Astrocyte (in vitro differentiated cells and primary cell): ENCODE results near the gene ZFP36L1. TPM values are rescaled to one million over a fixed set of nuclear protein-coding genes. Genes with fewer than 3 reads are reported as not detected.

Experiments used
- DNase-seq: peaks from one replicate; pipeline ENCODE4 v3.0.0-alpha.2; 2010; ENCODE audit warnings: low read depth
- FAIRE-seq: peaks from 2 replicates; lab custom pipeline; 2011; peaks lifted over from hg19 to GRCh38; lab: Jason Lieb, UNC
- H2AFZ ChIP-seq: 2 replicates; pipeline ENCODE4 v1.6.0; 2012; ENCODE audit warnings: low read depth, low read length, inconsistent platforms
- H3K27ac ChIP-seq: 2 replicates; pipeline ENCODE4 v1.5.1; 2011; ENCODE audit warnings: low read depth, low read length, inconsistent platforms
- H3K27me3 ChIP-seq: 2 replicates; pipeline ENCODE4 v1.6.0; 2011; ENCODE audit warnings: low read length, inconsistent platforms; ENCODE audit not compliant: insufficient read depth
- H3K36me3 ChIP-seq: 2 replicates; pipeline ENCODE4 v1.5.1; 2011; ENCODE audit warnings: low read length, inconsistent platforms; ENCODE audit not compliant: insufficient read depth
- H3K4me1 ChIP-seq: 2 replicates; pipeline ENCODE4 v1.5.1; 2011; ENCODE audit warnings: low read length, inconsistent platforms; ENCODE audit not compliant: insufficient read depth
- H3K4me2 ChIP-seq: 2 replicates; pipeline ENCODE4 v1.6.0; 2012; ENCODE audit warnings: low read length, inconsistent platforms
- H3K4me3 ChIP-seq: 2 replicates; pipeline ENCODE4 v1.5.1; 2011; ENCODE audit warnings: low read depth, mild to moderate bottlenecking, low read length, inconsistent platforms; ENCODE audit not compliant: insufficient read depth
- H3K79me2 ChIP-seq: 2 replicates; pipeline ENCODE4 v1.6.0; 2012; ENCODE audit warnings: mild to moderate bottlenecking, low read length, inconsistent platforms; ENCODE audit not compliant: insufficient read depth
- H3K9ac ChIP-seq: 2 replicates; pipeline ENCODE4 v1.6.0; 2012; ENCODE audit warnings: mild to moderate bottlenecking, low read length, inconsistent platforms
- H3K9me3 ChIP-seq: 2 replicates; pipeline ENCODE4 v1.5.1; 2012; ENCODE audit warnings: low read depth, mild to moderate bottlenecking, low read length, inconsistent platforms; ENCODE audit not compliant: insufficient read depth
- H4K20me1 ChIP-seq: 2 replicates; pipeline ENCODE4 v1.6.0; 2012; ENCODE audit warnings: low read length, inconsistent platforms; ENCODE audit not compliant: insufficient read depth
- H3K27ac Mint-ChIP-seq: one replicate; pipeline ENCODE4 v1.8.0; 2021; ENCODE audit warnings: mild to moderate bottlenecking, mixed read lengths; ENCODE audit not compliant: unreplicated experiment
- H3K27me3 Mint-ChIP-seq: one replicate; pipeline ENCODE4 v1.8.0; 2021; ENCODE audit warnings: low read depth, mixed read lengths; ENCODE audit not compliant: unreplicated experiment
- H3K36me3 Mint-ChIP-seq: one replicate; pipeline ENCODE4 v1.8.0; 2021; ENCODE audit warnings: low read depth, mixed read lengths; ENCODE audit not compliant: unreplicated experiment
- H3K4me1 Mint-ChIP-seq: one replicate; pipeline ENCODE4 v1.8.0; 2021; ENCODE audit warnings: low read depth, mixed read lengths; ENCODE audit not compliant: unreplicated experiment
- H3K4me3 Mint-ChIP-seq: one replicate; pipeline ENCODE4 v1.8.0; 2021; ENCODE audit warnings: mild to moderate bottlenecking, moderate library complexity, mixed read lengths; ENCODE audit not compliant: unreplicated experiment
- H3K9me3 Mint-ChIP-seq: one replicate; pipeline ENCODE4 v1.8.0; 2021; ENCODE audit warnings: mild to moderate bottlenecking, mixed read lengths; ENCODE audit not compliant: unreplicated experiment
- CTCF ChIP-seq: IDR thresholded peaks from 2 replicates; pipeline ENCODE4 v1.5.1; 2011; ENCODE audit warnings: low read depth, mild to moderate bottlenecking, inconsistent platforms, low read length, moderate library complexity; ENCODE audit not compliant: insufficient read depth
- EZH2 ChIP-seq: IDR thresholded peaks from 2 replicates; pipeline ENCODE4 v1.6.1; 2012; ENCODE audit warnings: mild to moderate bottlenecking, low read length, inconsistent platforms; ENCODE audit not compliant: insufficient read depth
- total RNA-seq: library from RNA; stranded (reverse); gene quantifications from 2 replicates; pipeline ENCODE4 v1.2.1, GENCODE V29; 2021

ZFP36L1 gene
- total RNA-seq, 1 donor from 2014 or later: 219 TPM

GRCh38 chr14:68782091-68782981, 10.5 kb downstream of the ZFP36L1 start:
- Histone ChIP-seq H3K4me1 (peaks cover 60% of the 10 kb centered on the region), H3K9ac (no peak overlapping the region), H3K27me3 (no peaks in the 10 kb centered on the region), H3K9me3 (no peaks in the 10 kb centered on the region), H3K4me3 (no peak overlapping the region), H3K27ac (no peak overlapping the region), H2AFZ (no peak overlapping the region), H3K36me3 (peaks cover under 1% of the 10 kb centered on the region), H3K79me2 (no peaks in the 10 kb centered on the region), H4K20me1 (no peaks in the 10 kb centered on the region), H3K4me2 (no peak overlapping the region)
- TF ChIP-seq CTCF (no peak), EZH2 (no peak)
- Mint-ChIP-seq H3K27me3 (no peaks in the 10 kb centered on the region), H3K4me3 (no peak overlapping the region), H3K4me1 (peaks cover 50% of the 10 kb centered on the region), H3K9me3 (no peaks in the 10 kb centered on the region), H3K27ac (no peak overlapping the region), H3K36me3 (no peaks in the 10 kb centered on the region)
- FAIRE-seq (no peak), DNase-seq (no peak)

GRCh38 chr14:68781161-68782021, 11.5 kb downstream of the ZFP36L1 start:
- Mint-ChIP-seq H3K36me3 (no peaks in the 10 kb centered on the region), H3K27ac (peak overlapping the region; percentile 4), H3K4me3 (peak overlapping the region; percentile 4), H3K9me3 (no peaks in the 10 kb centered on the region), H3K4me1 (peaks cover 41% of the 10 kb centered on the region), H3K27me3 (no peaks in the 10 kb centered on the region)
- no peak for TF ChIP-seq CTCF
- TF ChIP-seq EZH2: no peak
- Histone ChIP-seq H3K4me3 (no peak overlapping the region), H3K27ac (peak overlapping the region; percentile 77), H2AFZ (peak overlapping the region; percentile 22), H3K36me3 (no peaks in the 10 kb centered on the region), H3K9me3 (no peaks in the 10 kb centered on the region), H3K79me2 (no peaks in the 10 kb centered on the region), H3K27me3 (no peaks in the 10 kb centered on the region), H4K20me1 (no peaks in the 10 kb centered on the region), H3K4me1 (peaks cover 50% of the 10 kb centered on the region), H3K4me2 (peak overlapping the region; percentile 78), H3K9ac (peak overlapping the region; percentile 39)
- DNase-seq (no peak), FAIRE-seq (no peak)
